GM21526 (cell line): ENCODE data around the gene ASAH2B.

Experiments
- ATAC-seq: cut with Tn5 transposase; IDR thresholded peaks from one replicate; pipeline ENCODE4 v1.9.1; 2021; ENCODE audit warnings: moderate library complexity; ENCODE audit not compliant: unreplicated experiment, low FRiP score

Gene ASAH2B

DNA sequence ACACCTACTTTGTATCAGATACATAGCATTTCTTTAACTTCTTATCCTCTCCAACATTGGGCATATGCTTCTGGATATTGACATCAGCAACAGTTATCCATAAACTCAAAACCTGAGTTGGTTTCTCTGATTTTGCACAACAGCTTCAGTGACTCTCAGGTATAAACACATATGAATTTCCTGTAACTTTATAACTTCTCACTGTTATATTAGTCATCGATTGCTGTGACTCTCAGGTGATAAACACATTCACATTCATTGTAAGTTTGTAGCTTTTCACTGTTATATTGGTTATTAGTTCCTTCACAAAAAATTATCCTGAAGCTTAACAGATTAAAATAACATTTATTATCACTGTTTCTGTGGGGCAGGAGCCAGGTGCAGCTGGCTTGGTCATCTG, 57.0 kb downstream of the ASAH2B start:
- no peak for ATAC-seq

DNA sequence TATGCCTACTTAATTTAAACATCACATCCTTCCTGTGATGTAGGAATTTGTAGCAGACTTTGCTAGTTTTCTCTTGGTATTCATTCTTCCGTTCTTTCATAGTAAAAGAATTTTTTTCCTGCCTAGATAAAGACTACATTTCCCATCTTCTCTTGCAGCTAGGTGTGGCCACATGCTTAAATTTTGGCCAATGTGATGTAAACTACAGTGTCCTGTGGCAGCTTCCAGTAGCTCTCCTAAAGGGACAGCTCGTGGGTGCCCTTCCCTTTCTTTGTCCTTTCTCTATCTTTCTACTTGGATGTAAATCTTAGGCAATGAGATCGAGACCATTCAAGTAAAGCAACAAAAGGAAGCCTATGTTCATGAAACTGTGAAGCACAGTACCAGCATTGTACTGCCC, 58.6 kb downstream of the ASAH2B start:
- no peak for ATAC-seq

DNA sequence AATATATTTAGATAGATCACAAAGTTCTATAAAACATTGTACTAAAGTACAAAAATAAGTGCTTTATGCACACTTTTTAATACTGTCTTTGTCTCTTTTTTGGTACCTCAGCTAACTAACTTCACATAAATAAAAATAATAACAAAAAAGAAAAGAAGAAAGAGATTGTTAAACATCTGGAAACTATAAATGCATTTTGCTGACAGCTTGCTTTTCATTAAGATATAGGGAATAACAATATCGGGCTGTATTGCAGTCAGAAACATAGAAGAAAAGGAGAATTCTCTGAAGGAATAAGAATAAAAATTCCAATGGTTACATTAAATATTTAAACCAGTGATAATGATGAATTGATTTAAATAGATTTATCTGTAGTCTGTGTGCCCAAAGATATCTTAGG, 59.9 kb downstream of the ASAH2B start:
- no peak for ATAC-seq

DNA sequence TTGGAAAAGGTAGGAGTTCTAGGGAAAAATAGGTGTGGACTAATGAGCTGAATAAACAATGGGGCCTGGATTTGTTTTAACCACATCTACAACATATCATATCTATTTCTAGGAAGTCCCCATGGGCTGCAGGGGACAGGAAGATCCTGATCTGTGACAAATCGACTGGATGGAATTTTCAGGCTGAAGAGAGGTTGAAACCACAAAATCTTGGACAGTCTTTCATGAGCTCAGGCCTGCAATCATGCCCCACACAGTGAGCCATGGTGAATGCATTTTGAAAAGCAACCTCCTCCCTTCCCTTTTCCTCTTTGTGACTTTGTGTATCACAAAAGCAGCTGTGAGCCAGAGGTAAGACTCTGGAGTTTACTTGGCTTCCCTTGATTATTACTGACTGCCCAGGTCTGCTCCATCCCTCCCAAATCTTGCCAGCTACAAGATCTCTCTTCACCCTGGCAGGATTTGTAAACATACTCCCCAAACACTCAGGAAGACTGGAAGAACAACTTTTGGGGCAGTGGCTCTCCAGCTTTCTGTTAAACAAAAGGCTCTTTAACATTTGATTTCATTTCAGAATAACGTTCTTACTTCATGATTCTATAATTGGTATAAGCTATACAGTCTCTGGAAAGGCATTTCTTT, 66.4 kb downstream of the ASAH2B start:
- ATAC-seq = no peak

DNA sequence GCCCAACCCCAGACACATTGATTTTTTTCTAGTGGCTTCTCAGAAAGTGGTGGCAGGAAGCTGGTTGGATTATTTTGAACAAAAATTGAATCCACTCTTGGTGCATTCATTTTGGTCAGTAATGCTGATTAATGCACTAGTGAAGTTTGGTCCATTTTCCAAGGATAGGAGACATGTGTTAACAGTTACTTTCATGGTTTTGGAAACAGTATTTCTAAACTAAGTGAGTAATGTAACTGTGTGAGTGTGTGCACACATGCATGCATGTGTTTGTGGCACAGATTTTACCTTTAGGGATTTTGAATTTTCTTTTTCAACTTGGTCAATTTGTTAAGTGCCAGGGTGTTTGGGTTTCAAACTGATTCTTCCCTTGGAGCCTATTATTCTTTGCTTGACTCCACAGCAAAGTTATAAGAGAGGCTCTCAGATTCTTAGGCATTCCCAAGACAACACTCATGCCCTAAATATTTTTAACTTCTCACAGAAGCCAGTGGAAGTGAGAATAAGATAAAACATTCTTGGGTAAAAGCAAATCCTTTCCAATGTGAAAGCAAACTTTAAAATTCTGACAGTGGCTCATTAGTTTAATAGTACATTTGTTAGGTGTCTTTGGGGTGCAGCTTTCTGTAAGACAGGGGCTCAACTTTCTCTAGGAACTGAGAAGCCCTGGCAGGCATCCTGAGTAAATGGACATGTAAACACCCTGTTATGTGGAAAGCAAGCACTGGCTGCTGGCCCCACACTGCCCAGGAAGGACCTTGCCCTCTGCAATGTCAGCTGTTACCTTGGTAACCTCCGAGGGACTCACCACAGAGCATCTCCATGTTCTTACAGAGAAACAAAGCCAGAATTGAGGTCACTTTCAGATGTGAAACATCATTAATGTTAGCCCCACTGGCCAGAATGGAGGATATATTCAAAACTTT, 68.4 kb downstream of the ASAH2B start:
- ATAC-seq = no peak
